T-helper 22 cell (primary cell): ENCODE measurements around the gene AKAP6.

Source experiments
- DNase-seq: peaks from one replicate; pipeline ENCODE4 v3.0.0-alpha.2; 2020; ENCODE audit warnings: low read depth

Gene AKAP6

DNA sequence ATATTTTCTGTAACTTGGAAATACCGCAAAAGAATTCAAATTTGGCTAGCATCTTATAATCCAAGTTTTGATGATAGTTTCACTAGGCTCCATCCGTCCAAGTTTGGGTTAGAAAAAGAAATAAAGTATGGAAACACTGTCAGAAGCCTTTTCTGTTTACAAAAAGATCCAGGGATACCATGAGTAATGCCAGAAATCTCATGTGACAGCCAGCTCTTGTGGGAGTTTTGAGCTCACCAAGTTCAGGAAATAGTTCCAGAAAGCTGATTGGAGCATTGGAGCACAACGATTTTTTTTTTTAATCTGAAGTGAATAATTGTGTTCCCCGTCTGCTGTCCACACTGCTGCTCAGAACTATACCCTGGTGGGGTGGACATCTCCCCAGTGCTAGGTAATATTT, 379.9 kb downstream of the AKAP6 start:
- DNase-seq = no peak

DNA sequence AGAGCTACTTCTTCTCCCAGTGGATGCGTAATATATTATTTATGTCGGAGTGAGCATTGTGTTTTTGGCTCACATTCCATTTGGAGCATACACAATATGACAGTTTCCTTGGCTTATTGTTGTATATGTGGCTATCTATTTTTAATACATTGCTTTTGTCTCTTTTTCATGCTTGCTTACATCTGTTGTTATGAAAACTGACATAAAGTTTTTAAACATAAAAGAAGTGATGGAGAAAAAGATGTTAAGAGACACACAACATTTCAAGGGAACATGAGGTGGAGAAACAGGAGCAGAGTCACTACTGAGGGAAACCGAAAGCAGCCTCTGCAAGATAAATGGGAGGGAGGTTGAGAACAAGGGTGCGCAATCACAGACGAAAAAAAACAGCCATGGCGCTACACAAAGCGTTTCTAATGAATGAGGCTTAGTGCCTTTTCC, 381.2 kb downstream of the AKAP6 start:
- DNase-seq = no peak

DNA sequence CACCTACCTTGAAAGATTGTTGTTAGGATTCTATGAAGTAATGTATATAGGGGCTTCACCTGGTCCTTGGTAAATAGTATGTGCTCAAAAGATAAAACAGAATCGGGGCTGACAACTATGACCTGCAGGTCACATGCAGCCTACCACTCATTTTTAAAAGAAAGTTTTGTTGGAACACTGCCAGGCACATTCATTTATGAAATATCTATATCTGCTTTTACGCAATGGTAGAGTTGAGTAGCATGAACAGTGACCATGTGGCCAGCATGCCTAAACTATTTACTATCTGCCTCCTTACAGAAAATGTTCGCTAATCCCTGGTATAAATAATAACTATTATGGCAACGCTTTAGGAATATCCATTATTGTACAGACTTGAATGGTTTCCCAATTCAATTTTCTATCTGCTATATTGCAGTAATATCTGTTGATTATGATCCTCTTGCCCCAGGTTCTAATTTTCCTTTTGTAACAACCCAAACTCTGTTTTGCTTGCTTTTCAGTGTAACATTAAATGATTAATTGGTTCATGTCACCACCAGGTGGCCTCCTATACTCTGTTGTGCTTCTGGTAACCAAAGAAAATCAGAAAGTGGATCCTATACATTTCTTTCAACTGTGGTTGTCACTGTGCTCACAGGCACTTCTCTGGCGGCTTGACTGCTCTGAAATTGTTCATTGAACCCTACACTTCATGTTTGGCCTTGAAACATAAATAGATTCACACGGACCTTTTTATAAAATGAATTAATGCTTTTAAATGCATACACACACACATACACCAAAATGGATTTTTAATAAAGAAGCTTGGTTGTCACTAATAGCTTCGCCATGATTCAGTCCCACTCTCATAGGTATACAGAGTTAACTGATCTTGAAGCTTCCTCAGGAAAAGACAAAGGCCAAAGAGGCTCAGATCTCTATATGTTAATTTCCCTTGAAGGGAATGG, 381.9 kb downstream of the AKAP6 start:
- DNase-seq = no peak

DNA sequence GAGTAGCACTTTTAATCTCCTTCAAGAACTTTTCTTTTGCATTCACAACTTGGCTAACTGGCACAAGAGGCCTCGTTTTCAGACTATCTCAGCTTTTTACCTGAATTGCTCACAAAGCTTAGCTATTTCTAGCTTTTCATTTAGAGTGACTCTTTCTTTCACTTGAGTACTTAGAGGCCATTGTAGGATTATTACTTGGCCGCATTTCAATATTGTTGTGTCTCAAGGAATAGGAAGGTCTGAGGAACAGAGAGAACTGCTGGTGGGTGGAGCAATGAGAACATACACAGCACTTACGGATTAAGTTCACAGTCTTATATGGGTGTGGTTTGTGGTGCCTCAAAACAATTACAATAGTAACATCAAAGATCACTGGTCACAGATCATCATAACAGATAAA, 384.8 kb downstream of the AKAP6 start:
- no peak for DNase-seq

DNA sequence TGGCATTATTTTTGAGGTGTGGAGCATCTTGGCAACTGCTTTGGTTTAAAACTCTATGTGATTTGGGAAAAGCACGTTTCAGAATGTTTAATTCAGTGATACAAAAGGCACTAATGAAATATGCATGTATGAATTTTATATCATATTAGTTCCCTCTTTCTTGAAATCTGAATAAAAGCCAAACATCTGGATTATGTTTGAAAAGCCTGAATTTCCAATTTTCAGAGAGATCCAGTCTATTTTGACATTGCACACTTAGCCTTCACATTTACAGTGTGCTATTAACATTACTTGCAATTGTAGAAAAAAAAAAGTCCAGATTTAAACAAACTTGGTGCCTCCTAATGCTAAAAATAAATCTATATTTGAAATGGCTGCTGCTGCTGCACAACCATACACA, 390.5 kb downstream of the AKAP6 start:
- no peak for DNase-seq

DNA sequence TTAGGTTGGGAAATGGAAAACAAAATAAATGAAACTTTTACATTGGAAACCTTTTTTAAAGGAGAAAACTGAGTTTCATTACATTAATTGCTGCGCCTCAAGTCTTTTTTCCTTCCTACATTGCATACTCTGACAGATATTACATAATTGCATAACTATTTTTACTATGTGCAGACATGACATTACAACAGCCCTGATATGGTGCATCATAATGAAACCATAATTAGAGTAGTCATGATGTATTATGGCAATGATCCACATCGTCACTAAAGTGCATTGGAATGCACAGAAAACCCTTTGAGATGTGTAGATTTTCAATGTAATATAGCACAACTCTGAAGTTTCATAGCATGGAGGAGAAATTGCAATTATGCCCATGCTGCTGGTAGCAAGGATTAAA, 391.8 kb downstream of the AKAP6 start:
- DNase-seq = no peak

DNA sequence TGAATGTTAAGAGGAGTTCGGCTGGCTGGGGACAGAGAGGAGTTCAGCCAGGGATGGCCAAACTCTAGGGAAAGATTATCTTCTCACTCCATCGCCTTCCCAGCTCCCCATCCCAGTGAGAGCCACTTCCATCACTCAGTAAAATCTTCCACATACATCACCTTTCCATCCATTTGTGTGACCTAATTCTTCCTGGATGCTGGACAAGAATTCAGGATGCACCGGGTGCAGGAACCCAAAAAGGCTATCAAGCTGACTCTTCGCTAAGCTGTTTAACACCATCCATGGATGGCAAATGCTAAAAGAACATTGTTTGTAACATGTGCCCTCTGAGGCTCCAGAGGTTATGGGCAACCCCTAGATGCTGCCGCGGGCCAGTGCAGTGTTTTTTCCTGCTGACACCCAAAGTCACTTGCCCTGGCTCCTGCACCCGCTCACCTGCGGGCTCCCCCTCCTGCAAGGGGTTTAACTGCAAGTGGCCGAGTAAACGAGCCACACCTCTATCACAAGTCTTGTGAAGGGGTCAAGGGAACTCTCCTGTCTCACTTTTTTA, 393.6 kb downstream of the AKAP6 start:
- no peak for DNase-seq

DNA sequence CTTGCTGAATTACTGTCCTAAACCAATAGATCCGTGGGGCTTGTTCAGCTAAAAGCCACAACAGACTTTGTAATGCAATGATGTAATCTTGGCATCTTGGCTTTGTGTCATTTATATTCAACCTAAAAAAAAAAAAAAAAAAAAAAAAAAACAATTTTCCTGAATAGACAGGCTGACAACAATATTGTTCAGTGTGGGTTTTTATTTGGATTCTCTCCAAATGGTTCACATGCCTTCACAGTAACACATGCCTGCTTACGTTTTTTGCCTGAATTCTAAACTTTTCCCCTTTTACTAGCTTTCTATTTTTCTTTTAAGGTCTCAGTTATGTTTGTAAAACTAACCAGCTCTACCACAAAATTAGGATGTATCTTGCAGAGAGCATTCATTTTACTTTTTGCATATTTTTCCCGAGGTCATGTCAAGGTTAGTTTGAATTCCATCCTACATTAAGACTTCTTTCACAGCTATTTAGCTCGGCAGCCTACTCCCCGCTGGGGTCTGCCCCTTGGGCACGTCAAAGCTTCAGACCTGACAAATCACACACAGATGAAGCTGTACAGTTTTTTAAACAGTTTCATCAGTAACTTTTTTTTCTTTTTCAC, 395.9 kb downstream of the AKAP6 start:
- DNase-seq = no peak

DNA sequence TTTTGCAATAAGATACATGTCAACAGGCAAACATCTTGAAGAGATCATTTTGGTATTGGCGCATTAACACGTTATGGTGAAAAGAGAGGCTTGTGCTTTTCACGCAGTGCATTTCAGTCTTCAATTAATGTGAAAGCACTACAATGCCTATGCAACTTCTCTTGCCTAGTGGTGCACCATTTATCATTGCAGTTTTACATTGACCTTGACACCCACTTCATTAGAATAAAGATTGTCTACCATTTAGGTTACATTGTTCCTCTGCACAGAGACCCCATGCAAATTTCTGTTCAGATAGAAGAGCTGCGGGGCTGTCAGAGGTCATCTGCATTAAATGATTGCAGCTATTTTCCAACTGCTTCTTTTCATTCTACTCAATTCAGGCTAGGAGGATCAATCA, 397.4 kb downstream of the AKAP6 start:
- no peak for DNase-seq

DNA sequence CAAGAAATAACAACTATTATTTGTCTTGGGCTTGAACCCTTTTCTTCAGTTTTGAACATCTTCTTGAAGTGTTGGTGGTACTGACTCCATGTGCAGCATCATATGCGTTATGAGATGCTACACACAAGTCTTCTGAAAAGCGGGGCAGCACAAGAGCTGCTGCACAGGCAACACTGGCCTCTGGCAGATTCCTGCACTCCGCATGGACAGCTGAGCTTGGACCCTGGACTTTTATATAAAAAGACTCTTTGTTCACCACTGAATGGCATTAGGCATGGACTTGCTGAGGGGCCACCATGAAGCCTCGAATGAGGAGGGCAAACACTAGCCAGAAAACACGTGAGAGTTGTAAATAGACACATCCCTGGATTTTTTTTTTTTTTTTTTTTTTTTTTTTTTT, 398.7 kb downstream of the AKAP6 start:
- no peak for DNase-seq

DNA sequence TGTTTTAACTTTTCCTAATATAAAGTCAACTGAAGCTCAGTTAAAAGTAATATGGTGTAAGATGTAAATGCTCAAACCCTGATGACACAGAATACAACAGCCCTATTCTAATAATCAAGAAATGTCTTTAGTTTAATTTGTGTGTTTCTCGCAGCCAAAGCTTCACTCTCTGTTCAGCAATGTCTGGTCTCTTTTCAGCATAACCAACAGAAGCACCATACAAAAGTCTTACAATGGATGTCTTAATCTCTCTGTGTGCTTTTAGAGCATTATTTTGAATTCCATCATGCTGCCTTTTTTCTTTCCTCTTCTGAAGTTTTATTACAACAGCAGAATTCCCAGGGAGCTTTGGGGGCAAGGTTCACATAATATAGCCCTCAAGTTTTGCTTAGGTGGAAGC, 399.4 kb downstream of the AKAP6 start:
- no peak for DNase-seq

DNA sequence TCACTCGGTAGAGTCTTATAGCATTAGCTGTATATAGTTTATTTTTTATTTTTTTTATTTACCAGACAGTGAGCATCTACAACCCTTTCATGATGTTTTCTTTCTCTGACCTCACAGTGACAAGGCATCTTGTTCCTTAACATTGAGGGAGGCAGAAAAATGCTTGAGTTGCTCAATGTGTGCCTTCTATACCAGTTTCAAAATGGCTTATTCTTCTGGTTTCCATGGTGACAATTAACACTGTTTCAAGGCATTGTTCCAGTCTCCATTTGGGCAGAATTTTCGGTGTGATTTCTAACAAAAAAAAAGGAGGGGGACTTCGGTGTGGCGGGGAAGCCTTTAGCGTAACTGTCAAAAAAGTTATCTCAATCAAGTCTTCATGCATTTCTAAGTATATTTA, 399.9 kb downstream of the AKAP6 start:
- DNase-seq = no peak

DNA sequence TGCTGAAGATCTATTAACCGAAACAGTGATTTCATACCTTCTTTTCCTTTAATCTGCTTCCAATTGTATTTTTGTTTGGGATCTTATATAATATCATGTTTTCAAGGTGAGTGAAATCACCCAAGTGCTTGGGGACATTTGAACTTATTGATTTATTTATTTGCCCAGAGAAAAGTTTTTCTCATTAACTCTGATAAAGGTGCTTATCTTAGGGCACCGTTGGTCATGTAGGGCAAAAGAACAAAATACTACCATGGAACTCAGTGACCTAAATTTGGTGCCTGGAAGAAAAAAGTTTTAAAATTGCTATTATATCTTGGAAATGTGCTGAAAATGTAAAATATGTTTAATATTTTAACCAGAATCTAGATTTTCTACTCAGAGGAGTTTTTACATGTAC, 402.2 kb downstream of the AKAP6 start:
- no peak for DNase-seq

DNA sequence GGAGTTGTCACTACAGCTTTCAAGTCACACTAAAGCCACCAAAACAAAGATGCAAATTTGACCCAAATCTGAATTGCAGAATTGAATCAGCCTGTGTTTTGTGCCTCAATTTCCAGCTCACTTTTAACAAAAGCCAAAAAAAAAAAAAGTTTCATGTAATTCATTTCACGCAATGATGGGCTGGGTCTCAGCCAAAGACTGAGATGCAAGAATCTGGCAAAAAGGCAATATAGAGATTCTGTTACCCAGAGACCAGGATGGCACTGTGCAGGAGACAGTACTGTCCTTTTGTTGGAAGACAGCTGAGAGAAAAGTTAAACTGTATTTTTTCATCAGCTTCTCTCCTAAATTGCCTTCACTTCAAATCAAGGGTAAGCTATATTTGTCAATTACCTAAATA, 403.9 kb downstream of the AKAP6 start:
- DNase-seq = no peak

DNA sequence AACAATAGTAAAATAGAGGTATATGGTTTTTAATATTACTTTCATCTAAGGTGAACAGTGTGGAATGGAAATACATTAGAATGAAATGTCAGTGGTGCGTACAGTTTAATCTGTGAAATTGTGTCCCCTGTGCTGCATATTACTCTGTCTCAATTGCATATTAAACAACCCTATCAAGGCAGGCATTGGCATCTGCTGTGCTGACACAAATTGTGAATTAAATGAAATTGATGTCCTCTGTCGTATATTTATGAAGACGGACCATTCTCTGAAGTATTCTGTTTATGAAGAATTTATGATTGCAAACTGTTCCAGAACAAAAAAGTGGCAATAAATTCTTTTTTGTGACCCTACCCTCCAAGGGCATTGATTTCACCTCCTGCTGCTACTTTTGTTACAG, 405.2 kb downstream of the AKAP6 start:
- DNase-seq = no peak

DNA sequence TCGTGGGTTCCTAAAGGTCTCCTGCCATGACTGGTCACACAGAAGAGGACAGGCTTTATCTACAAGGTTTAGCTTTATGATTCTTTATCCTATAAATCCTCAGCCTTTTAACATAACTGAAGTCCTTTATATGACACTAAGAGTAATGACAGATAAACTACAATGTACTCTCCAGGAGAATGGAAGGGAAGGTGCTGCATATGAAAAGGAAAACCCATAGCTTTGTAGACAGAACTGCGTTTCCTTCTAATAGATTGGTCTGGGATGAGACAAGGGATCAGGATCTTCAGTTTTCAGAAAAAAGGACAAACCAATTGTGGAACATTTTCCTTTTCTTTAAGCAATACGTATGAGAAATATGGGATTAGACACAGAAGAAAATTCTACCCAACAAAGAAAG, 408.5 kb downstream of the AKAP6 start:
- DNase-seq = no peak

DNA sequence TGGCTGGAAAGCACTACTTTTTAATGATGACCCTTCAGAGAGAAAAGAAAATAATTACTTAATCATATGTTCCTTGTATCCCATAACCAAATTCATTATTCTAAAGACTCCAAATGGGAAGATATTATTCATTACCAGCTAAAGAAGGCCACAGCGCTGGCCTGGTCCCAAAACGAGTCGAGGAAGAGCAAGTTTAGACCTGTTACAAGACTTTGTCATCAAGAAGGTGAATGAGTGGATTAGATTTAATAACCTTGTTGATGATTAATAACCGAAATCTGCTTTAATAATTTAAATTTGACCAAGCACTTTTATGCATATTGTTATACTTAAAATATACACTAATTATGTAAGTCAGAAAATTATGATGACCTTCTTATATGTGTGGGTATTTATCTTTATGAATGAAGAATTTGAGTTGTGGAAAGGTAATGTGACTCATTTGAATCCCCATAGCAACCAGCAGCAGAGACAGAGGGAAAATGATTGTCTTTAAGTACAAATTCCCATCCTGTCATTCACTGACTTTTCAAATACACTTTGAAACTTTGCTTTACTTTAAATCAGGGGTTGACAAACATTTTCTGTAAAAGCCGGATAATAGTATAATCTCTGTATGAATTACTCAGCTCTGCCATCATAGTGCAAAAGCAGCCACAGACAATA, 409.2 kb downstream of the AKAP6 start:
- no peak for DNase-seq

DNA sequence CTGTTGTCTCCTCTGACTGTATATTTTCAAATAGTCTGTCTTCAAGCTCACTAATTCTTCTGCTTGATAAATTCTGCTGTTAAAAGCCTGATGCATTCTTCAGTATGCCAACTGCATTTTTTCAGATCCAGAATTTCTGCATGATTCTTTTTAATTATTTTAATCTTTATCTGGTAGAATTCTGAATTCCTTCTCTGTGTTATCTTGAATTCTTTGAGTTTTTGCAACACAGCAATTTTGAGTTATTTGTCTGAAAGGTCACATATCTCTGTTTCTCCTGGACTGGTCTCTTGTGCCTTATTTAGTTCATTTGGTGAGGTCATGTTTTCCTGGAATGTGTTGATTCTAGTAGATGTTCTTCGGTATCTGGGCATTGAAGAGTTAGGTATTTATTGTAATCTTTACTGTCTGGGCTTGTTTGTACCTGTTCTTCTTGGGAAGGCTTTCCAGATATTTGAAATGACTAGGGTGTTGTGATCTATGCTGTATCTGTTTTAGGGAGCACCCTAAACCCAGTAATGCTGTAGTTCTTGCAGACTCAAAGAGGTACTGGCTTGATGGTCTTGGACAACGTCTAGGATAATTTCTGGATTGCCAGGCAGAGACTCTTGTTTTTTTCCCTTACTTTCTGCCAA, 415.8 kb downstream of the AKAP6 start:
- no peak for DNase-seq

DNA sequence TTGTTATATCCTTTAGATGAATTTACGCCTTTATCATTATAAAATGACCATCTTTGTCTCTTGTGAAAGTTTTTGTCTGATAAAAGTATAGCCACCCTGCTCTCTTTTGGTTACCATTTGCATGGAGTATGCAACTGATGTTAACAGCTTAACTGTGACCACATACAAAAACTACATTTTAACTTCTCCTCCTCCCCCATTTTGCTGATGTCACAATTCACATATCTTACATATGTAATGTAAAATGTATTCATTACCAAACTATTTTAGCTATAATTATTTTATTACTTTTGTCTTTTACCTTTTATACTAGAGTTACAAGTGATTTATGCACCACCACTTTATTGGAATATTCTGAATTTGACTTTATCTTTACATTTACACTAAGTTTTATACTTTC, 425.1 kb downstream of the AKAP6 start:
- no peak for DNase-seq

DNA sequence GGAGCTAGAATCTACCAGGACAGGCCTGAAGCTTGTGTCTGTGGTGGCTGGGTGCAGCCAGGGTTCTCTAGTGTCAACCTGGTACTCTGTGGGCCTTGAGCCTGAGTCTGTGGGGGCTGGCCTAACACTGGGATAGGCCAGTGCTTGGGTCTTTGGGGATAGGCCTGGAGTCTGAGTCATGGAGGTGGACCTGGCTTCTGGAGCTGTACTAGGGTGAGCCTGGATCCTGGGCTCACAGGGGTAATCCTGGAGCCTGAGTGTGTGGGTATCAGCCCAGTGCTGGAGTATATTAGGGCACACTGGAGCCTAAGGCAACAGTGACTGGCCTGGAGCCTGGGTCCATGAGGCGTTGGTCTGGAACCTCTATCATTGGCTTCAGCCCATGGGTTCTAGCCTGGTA, 427.1 kb downstream of the AKAP6 start:
- no peak for DNase-seq

DNA sequence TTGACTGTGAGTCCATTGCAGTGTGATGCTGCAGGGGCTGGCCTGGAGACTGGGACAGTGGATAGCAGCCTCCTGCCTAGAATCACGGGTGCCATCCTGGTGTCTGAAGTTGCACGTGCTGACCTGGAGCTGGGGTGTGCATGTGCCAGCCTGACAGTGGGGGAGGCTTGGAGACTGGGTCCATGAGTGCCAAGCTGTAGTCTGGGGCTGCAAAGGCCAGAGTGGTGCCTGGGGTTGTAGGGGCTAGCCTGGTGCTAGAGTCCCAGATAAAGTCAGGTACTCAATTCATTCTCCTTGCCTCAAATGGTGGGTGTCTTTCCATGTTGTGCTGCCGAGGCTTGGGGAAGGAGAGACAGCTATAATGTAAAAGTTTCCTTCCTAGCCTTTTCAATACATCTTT, 427.7 kb downstream of the AKAP6 start:
- no peak for DNase-seq

DNA sequence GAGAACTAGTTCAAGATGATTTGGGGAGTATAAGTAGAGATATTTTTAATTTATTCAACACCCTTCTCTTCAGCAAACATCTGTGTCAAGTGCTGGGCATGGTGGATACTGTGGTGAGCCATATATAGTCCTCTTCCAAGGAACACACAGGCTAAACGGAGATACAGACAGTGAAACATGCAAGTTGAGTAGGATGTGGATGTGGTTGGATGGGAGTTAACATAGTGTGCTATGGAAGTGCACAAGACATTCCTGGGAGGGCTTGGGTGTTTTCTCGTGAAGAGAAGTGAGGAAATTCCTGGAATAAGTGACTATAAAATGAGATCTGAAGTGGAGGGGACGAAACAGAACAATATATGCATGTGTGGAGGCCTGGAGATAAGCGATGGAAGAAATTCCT, 428.5 kb downstream of the AKAP6 start:
- no peak for DNase-seq
